Myocyte (in vitro differentiated cells): Measurements from ENCODE around the gene HES5. TPM values are rescaled to one million over a fixed set of nuclear protein-coding genes. Genes with fewer than 3 reads are reported as not detected.

Source experiments
- DNase-seq: peaks from one replicate; pipeline ENCODE4 v3.0.0-alpha.2; 2012; ENCODE audit warnings: low read depth
- total RNA-seq: library from RNA; depleted of rRNA; stranded (reverse); fragments of >200 nt; gene quantifications from 2 replicates; pipeline ENCODE4 v1.2.3, GENCODE V29; 2014

The HES5 gene
- total RNA-seq, 1 donor from 2014 or later = not detected

DNA sequence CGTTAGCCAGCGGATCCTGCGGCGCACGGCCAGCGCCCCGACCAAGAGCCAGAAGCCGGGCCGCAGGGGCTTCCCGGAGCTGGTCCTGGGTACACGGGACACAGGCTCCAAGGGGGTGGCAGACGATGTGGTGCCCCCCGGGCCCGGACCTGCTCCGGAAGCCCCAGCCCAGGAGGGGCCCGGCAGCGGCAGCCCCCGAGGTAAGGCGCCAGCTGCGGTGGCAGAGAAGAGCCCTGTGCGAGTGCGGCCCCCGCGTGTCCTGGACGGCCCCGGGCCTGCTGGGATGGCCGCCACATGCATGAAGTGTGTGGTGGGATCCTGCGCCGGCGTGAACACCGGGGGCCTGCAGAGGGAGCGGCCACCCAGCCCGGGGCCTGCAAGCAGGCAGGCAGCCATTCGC, 27.9 kb downstream of the HES5 start:
- DNase-seq = no peak

DNA sequence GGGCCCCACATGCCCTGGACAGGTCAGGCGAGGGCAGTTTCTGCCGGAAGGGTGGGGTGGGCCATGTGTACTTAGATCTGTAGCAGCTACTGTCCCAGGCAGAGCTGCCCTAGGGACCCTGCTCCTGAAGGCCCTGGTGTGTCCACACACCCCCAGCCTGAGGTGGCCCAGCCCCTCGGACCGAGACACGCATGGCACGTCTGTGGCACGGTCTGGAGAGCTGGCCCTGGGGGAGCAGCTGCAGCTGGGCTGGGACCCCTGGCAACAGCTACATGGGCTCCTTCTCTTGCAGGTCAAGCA, 28.3 kb downstream of the HES5 start:
- no peak for DNase-seq

DNA sequence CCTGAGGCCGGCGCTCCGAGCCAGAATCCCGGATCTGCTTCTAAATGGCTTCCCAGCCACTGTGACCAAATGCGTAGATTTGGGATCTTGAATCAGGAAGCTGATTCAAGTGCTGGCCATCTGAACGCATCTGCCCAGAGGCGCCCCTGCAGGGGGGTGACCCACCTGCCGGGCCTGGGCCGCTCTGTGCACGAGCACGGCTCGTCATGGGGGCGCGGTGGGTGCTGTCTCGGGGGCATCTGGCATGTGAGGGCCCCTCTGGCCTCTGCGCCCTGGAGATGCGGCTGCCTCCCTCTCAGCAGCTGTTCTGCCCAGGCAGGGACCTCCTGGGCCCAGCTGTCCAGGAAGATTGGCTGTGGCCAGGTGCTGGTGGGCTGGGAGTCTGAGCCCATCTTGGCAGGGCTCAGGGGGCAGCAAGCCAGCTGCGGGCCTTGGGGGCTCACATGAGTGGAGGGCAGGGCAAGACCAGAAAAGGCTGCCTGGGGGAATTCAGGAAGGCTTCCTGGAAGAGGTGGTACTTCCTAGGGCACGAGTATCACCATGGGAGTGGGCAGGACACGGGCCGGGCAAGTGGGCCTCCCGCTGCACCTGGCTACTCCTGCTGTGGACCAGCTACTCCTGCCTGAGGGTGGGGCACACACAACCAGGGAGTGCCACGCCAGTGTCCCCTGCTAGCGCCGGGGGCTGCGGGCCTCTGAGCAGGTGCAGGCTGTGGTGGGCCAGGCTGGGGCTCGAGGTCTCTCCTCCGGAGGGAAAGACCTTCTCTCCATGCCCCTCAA, 28.8 kb downstream of the HES5 start:
- DNase-seq = peak; percentile 54

DNA sequence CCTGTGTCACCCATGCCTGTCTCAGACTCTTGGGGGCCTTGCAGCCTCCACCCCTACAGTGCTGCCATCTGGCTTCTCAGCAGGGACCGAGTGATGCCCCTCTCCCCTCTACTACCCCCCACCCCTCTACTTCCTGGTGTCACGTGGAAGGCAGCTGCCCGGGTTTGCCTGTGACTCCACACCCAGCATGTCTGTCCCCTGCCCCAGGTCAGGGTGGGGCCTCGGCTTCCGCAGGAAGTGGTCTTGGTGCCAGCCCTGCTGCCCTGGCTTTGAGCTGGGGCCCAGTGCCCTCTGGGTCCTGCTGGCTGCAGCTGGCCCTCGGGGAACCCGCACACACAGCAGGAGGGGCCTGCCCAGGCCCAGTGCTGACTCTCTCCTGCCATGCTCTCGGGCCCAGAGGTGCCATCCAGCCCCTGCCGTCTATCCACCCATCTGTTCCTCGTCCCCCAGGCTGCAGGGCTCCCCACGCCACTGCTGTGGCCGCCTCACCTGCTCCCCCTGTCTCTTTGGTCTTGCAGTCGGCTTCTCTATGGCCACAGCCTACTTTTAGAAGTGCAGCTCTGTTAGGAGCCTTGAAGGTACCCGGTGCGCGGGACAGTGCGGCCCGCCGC, 30.0 kb downstream of the HES5 start:
- no peak for DNase-seq

DNA sequence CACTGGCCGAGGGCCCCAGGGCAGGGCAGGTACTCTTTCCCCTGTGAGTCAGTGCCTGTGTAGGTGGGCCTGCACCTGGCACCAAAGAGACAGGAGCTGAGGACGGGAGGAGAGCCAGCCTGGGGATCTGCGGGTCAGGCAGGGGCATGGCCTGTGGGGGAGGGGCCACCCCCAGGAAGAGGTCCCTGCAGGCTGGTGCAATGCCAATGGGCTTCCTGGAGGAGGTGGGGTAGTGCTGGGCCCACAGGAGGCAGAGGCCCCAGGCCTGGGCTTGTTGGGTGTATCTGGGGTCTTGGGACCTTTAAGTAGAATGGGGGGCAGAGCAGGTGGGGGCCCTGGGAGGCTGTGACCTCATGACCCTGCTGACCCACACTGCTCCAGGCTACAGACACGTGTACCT, 30.8 kb downstream of the HES5 start:
- DNase-seq = no peak

DNA sequence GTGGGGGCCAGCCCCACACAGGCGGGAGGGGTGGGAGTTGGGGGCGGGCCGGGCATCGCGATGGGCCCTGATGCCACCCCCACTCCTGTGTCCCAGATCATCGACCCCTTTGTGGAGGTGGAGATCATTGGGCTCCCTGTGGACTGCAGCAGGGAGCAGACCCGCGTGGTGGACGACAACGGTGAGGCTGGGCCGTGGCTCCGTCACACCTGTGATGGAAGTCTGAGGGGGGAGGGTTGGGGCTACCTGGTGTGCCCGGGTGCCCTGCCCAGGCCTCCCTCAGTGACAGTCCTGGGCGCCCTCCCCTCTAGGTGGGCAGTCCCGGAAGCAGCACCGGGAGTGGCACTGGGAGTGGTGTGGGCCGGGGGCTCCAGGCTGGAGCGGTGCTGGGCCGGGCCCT, 31.4 kb downstream of the HES5 start:
- DNase-seq = no peak

DNA sequence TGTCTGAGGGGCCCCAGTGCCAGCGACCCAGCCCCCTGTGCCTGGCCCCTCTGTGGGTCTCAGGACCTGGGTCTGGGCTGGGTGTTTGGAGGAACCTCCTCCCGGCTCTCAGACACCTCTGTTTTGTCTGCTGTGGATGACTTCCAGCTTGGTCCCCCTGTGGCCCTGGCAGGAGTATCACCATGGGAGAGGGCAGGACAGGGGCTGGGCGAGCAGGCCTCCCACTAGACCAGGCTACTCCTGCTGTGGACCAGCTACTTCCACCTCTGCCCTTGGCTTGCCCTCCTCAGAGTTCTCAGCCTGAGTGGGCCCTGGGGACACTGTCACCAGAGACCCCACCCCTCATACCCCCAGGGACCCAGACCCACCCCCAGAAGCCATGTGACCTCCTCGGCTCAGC, 32.2 kb downstream of the HES5 start:
- DNase-seq = no peak

DNA sequence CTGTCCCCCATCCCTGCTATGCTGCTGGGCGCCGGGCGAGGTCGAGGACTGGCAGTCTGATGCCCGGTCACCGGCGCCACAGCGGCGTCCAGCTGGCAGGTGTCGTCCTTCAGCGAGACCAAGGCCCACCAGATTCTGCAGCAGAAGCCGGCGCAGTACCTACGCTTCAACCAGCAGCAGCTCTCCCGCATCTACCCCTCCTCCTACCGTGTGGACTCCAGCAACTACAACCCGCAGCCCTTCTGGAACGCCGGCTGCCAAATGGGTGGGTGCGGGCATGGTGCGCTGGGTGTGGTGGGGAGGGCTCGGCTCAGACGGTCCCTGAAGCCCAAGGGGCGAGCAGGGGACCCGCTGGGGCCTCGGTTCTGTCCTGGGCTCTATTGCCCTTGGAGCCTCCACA, 33.3 kb downstream of the HES5 start:
- DNase-seq = no peak

DNA sequence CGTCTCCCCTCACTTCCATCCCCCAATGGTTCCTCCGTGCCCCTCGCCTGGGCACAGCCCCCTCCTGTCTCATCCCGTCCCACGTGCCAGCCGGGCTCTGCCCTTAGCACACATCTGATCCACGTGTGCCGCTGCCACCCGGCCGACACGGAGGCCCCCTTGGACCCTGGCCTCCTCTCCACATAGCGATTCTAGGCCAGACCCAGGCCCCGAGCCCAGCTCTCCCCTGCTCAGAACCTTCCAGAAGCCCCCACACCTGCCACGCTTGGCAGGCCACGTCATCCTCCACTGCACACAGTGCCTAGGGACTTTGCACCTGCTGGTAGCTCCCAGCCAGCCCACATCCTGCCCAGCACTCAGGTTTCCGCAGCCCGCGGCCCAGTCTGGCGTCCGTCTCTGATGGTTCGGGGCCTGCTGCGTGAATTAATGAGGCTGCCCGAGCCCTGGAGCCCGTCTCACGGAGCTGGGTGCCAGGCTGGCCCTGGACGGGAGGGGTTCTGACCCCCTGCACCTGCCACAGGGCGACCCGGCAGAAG, 33.9 kb downstream of the HES5 start:
- DNase-seq = peak; percentile 41

DNA sequence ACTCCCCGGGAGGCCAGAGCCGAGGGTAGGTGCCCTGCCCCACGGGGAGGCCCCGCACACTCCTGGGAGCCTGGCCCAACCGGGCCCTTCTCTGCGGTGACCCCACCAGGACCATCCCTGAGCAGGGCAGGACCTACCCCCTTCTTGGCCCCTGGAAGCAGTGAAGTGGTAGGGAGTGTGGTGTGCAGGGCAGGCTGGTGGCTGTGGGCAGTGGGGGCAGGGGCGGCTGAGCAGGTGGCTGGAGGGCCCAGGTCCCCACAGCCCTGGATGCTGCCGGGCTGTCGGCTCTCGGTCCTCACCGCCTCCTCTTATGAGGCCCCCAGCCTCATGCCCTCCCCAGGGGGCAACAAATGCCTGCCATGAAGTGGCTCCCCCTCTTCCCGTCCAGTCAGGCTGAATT, 34.5 kb downstream of the HES5 start:
- DNase-seq = no peak

DNA sequence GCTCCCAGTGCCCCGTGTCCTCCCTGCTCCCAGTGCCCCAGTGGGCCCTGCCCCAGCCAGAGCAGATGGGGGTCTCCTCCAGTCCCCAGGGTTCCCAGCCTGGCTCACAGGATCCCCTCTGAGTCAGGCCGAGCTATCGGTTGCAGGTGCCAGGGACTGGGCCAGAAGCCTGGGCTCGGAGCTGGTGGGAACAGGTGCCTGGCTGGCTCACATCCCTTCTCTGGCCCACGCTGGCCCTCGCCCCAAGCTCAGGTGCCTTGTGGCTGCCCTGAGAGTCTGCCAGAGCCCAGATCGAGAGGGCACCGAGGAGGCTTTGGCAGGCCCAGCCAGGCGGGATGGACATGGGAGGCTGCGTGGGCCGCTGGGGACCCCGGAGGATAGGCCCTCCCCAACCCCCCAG, 35.0 kb downstream of the HES5 start:
- DNase-seq = peak; percentile 42

DNA sequence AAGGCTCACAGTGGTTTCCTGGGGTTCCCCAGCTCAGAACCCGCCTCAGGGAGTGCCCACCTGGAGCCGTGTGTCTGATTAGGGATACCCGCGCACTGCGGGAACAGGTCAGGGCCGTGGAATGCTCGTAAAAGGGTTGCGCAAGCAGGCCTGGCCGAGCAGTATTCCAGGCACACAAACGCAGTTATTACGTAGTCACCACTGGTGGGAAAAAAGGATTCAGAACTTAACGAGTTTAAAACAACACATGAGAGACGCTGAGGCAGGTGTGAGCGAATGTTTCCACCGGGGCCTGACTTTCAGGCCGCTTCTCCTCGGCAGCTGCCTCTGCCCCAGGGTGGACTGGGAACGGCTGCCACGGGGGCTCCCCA, 35.8 kb downstream of the HES5 start:
- DNase-seq = no peak

DNA sequence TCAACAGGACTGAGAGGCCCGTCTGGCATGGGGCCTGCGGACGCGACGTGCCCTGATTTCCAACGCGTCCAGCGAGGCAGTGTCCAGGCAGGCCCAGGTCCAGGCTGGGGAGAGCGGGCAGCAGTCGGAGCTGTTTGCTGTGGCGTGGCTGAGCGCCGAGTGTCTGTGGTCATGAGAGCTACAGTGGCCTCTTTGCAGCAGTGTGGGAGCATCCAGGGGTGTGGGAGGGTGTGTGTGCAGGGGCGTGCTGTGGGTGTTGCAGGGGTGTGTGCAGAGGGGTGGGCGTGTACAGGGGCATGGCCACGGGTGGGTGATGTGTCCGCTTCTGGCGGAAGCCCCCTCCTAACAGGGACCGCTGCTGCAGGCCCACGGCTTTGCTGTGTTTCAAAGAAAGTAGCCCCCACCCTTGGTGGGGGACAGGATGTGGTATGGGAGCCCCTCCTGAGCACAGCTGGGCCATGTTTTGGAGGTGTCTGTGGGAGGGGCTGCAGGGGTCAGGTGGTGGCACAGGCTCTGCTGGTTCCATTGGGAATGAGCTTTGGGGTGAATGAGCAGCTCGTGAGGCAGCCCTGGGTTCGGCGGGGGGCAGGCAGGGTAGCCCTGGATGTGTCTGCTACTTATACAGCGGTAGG, 36.3 kb downstream of the HES5 start:
- no peak for DNase-seq

DNA sequence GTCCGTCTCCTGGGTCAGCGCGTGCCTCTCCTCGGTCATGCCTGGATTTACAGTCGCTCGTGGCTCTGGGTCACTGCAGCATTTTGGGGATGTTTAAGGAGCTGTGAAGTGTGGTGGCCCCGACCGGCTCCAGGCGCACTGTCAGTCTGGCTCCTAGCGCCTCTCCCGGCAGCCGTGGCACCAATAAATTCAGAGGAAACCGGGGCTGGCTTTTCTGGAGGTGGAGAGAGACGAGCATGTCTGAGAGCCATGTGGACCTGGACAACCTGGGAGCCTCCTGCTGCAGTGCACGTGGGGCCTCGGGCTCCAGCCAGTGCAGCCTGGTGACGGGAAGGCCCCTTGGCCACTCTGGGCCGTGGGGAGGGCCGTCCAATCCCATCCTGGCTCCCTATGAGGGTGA, 36.8 kb downstream of the HES5 start:
- no peak for DNase-seq

DNA sequence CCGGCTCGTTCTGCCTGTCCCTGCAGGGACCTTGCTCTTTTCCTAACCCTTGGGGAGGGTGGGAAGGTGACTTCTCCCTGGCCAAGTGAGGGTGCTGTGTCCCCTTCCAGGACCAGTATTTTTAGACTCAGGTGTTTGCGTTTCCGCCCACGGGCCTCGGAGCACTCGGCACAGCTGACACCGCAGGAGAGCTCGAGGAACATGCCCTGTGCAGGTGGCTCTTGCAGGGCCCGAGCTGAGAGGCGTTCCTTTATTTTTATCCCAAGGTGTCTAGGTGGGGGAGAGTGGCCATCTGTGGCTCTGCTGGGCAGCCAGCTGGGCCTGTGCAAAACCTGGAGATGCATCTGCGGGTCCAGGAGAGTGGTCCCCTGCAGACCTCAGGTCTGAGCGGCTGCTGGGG, 38.0 kb downstream of the HES5 start:
- DNase-seq = no peak

DNA sequence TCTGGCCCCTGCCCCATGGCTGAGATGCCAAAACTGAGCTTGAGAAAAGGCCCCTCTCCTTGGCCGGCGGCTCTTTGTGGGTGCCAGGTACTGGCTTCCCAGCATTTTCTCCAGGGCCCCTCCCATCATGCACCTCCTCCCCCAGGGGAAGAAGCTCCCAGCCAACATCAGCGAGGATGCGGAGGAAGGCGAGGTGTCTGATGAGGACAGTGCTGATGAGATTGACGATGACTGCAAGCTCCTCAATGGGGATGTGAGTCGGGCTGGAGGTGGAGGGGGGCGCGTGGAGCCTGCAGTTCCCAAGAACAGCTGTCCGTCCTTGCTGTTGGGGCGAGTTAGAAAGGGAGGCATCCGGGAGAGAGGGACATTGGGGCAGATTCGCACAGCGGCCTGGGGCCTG, 40.4 kb downstream of the HES5 start:
- DNase-seq = no peak

DNA sequence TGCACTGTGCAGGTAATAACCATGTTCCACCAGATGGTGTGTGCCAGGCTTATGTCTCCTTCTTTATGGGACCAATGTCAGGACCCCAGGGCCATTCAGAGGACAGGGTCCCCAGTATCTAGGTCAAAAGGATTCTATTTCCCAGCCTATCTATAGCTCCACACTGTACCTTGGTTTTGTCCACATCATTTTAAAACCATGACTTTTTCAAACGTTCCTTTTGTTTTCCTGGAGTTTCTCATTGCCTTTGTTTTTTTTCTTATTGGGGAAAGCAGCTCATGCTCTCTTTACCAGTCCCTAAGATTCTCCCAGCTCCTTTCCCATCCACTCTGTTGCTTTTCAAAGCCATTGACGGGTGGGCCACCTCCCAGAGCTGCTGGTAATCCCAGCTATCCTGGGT, 41.4 kb downstream of the HES5 start:
- no peak for DNase-seq

DNA sequence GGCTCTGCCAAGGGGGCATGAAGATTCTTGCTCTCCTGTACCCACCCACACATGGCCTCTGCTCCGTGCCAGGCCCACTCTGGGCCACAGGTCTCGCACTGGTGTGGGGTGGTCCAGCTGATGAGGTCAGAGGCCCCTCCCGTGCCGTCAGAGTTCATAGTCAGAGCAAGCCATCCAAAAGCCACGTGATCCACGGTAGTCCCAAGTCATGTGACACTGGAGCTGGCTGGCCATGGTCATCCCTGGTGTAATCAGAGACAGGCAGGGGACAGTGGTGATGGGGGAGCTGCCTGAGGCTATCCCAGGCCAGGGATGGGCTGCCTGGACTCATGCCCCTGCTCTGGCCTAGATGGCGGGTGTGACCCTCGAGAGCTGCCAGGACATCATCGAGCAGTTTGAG, 43.5 kb downstream of the HES5 start:
- DNase-seq = no peak

DNA sequence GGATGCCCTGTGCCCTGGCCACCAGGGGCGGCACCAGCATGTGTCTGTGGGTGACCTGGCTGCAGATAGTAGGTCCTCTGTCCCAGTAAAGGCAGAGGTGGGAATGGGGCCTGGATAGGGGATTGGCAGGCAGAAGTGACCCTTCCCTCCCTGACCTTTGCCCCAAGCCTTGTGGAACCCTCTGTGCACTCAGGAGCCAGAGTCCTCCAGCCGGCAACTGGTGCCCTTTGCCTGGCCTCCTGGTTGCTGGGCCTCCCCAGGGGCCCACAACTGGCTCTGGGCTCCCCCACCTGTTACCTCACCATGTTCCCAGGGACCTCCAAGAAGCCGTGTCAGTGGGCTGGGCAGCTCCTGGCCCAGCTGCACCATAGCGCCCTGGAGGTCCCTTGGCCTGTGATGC, 44.0 kb downstream of the HES5 start:
- no peak for DNase-seq

DNA sequence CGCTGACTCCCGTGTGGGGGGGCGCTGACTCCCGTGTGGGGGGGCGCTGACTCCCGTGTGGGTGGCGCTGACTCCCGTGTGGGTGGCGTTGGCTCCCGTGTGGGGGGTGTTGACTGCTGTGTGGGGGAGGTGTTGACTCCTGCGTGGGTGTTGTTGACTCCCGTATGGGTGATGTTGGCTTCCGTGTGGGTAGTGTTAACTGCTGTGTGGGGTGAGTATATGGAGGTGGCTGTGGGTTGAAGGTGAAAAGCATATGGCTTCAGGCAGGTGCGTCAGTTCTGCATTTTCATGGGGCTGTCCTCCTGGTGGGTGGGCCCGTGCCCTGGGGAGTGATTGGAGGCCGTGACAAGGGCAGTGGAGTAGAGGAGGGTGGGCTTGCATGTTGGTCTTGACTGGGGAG, 46.1 kb downstream of the HES5 start:
- DNase-seq = no peak

DNA sequence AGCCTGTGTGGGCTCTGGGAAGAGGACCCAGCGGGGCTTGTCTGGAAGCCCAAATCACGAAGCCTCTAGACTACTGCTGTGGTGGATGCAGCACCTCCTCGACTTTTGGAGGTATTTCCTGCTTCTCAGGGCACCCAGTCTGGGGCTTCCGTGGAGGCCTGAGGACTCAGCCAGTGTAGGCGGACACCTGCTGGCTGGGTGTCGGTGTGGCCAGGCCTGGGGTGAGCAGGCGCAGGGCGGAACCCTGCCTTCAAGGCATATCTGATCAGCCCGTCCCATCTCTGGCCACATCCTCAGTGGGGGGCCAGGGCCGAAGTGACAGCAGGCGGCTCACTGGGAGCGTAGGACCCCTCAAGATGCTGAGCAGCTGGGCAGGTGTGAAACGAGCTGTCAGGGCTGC, 47.0 kb downstream of the HES5 start:
- DNase-seq = no peak

DNA sequence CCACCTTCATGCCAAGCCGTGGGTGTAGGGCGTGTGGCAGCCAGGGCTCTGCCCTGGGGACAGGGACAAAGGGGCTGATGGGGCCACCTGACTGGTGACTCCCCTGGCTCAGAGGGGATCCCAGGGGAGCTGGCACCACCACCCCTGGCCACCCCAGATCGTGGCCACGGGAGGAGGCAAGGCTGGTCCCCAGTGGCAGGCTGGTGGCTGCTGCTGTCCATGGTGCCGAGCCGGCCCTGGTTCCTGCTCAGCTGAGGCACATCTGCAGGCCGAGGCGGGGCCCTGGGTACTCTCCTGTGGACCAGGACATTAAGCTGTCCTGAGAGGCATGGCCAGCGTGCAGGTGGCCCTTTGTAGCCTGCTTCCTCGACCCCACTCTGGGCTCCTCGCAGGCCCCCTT, 47.5 kb downstream of the HES5 start:
- no peak for DNase-seq

DNA sequence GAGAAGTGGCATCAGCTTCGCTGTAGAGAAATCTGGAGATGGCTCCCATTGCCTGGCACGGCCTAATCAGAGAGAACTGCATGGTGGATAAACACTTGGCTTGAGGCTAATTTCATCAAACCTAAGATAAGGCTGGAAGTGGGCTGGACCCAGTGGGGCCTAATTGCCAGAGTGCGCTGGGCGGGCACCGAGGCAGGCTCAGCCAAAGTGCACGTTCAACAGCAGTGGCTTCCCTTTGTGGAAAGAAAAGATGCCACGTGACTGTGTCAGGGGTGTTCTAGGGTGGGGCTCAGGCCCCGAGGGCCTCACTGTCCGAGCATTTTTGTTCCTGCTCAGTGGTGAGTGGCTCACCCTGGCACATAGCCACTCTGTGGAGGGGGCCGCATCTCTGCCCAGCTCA, 48.2 kb downstream of the HES5 start:
- no peak for DNase-seq
